ENCODE results near the gene G2E3. TPM values are rescaled to one million over a fixed set of nuclear protein-coding genes. Genes with fewer than 3 reads are reported as not detected.
A peak's percentile ranks its signal among the peaks of the same experiment; 100 is the strongest.

The G2E3 gene
- total RNA-seq (10 to 100 TPM; 17.3 to 19.1 TPM), polyA plus RNA-seq (18.2 TPM)

DNA sequence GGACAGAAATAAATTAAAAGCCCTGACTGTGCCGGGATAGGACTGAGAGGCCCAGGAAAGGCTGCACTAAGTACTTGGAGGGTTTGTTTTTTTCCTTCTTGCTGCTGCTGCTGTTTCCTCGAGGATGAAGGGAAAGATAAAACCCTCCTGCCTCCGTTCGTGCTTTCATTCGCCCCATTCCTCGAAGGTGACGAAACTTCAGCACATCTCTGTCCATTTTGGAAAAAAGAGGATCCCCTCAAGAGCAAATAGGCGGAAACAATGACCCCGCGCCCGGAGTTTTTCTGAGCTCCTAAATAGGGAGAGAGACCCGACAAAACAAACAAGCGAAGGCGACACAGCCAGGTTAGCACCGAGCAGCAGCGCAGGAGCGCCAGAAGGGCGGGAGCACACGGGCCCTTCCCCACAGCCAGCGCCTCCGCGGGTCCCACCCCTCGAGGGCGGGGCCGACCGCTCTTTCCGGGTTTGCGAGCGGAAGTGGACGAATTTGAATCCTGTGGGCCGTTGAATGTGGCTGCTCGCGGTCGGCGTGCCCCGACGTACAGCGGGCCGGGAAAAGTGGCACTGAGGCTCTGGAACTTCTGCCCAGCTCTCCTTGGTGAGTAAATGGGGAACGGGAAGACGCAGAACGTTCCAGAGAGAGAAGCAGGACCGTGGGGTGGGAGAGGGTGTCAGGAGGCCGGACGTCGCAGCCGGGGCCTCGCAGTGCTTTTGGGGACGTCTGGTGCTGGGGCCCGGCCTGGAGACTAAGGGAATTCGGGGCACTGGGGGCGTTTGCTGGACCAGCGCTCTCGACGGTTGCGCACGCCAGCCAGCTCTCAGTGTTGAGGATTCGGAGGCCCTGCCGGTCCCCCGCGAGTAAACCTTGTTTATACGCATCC, at the start of gene G2E3:
Gene G2E3 (plus strand): TSS at position 484 of the 881 bp plus-strand sequence. CDS start 21,922 bp downstream, outside the sequence.
- peaks cover 18% of the 10 kb centered on the region for H3K4me1 ChIP-seq (ENCODE audit: insufficient read depth, low read length)
- CTCF ChIA-PET = no interaction called here
- peaks cover 0 to 20% (median 8%) of the 10 kb centered on the region in 3 donors for H3K36me3 Mint-ChIP-seq
- no peaks in the 10 kb centered on the region for H3K9me3 ChIP-seq (ENCODE audit: low read length)
- no peaks in the 10 kb centered on the region for H3K27me3 ChIP-seq (ENCODE audit: insufficient read depth, low read length, poor library complexity, severe bottlenecking)
- H3K4me3 Mint-ChIP-seq = peak within 1 kb of the TSS; percentile 96 to 100 (median 100)
- H3K4me3 ChIP-seq (ENCODE audit: low read length) = peak within 1 kb of the TSS; percentile 90
- peaks cover 31 to 43% (median 40%) of the 10 kb centered on the region in 3 donors for H3K4me1 Mint-ChIP-seq
- H3K36me3 ChIP-seq (ENCODE audit: insufficient read depth, low read length) = no peaks in the 10 kb centered on the region
- peak; percentile 77 to 90 (median 83) for DNase-seq
- POLR2A ChIA-PET = interaction anchor here (0.5 to 1.5 kb wide), 3 partner anchors 63 to 1003 kb away, joined by 3 to 5 read pairs (median 3); partner anchors contain the start of genes SCFD1 and STRN3
- no peaks in the 10 kb centered on the region for H3K9me3 Mint-ChIP-seq
- no peaks in the 10 kb centered on the region for H3K27me3 Mint-ChIP-seq
- peak within 1 kb of the TSS; percentile 84 for H3K27ac ChIP-seq (ENCODE audit: low read depth, low read length)
- H3K27ac Mint-ChIP-seq = peak within 1 kb of the TSS; percentile 94 to 99 (median 99)

DNA sequence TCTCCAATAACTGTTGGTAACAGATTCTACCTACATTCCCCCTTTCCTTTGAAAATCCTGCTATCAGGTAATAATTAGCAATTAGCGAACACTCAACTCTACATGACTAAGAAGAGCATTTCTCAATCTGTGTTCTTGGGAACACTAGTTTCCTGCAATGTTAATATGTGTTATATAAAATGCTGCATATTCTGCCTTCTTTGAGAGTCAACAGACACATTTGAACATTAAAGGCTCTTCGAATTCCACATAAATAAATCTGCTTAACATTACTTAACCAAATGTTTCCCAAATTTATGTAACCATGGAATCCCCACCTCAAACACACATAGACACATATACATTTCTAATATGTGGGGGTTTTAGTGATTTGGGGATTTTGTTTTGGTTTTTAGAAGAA, 41.2 kb upstream of the G2E3 start:
- no peak overlapping the region for H3K27ac Mint-ChIP-seq

DNA sequence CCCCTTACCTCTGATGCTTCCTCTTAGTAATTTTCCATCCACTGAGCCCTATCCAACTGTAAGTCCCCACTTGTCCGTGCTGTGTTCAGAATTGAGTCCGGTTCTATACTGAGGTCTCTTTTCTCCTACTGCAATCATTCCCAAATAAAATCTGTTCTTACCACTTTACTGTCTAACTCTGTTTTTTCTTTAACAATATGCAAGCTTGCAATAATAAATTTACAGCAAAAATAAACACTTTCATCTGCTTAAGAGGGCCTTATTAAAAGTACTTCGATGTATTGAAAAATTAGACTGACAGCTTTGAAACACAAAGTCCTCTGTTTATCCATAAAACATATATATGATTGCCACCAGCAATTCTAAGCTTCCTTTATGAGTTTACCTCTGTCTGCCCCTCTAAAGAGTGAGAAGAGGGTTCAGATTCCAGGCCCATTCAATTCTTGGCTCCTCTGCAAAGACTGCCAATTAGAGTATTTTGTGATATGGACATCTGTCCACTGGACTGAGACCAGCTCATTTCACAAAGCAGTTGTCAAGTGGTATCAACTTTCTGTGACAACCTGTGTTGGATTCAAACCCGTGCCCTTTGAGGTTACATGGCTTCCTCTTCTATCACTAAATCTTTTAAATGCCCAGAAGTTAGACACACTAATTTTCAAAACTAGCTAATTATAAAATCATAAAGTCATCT, 39.9 kb upstream of the G2E3 start:
- CTCF ChIA-PET = interaction anchor here (1.0 kb wide), 1 partner anchor 10 kb away, joined by 3 read pairs; no protein-coding TSS in a partner anchor
- peaks cover 12 to 15% (median 12%) of the 10 kb centered on the region in 3 donors for H3K4me1 Mint-ChIP-seq

More for the DNA sequence above, 41.2 kb upstream of the G2E3 start:
- no peaks in the 10 kb centered on the region for H3K36me3 Mint-ChIP-seq
- DNase-seq = no peak
- Histone ChIP-seq H3K4me1 (ENCODE audit: insufficient read depth, low read length) (peaks cover 6% of the 10 kb centered on the region), H3K27me3 (ENCODE audit: insufficient read depth, low read length, poor library complexity, severe bottlenecking) (no peaks in the 10 kb centered on the region), H3K4me3 (ENCODE audit: low read length) (no peak overlapping the region), H3K27ac (ENCODE audit: low read depth, low read length) (no peak overlapping the region), H3K9me3 (ENCODE audit: low read length) (no peaks in the 10 kb centered on the region), H3K36me3 (ENCODE audit: insufficient read depth, low read length) (no peaks in the 10 kb centered on the region)
- no peak overlapping the region for H3K4me3 Mint-ChIP-seq
- peaks cover 12 to 15% (median 12%) of the 10 kb centered on the region in 3 donors for H3K4me1 Mint-ChIP-seq
- H3K9me3 Mint-ChIP-seq = no peaks in the 10 kb centered on the region
- H3K27me3 Mint-ChIP-seq = peaks cover 4 to 14% of the 10 kb centered on the region in 2 donors
- ChIA-PET CTCF (no interaction called here), POLR2A (no interaction called here)

DNA sequence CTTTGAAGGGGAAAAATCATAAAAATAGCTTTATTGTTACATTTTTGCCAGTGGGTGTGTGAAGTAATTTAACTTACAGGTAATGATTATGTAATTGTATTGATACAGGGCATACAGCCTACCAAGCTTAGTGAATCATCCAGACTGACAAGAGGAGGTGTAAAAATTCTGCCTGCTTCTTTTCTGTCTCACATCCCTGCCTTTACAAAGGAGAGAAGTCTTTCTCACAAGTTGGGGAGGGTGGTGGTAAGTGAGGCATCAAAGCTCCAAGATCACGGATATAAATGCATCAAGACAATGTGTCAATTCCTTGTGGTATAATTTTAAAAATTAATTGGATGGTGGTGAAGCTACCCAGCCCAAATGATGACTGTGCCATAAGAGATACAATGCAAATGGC, 39.0 kb upstream of the G2E3 start:
- ChIA-PET POLR2A (no interaction called here), CTCF (interaction anchor here (1.0 kb wide), 1 partner anchor 9 kb away, joined by 3 read pairs; no protein-coding TSS in a partner anchor)
- Mint-ChIP-seq H3K27me3 (peaks cover 0 to 8% of the 10 kb centered on the region in 2 donors), H3K4me1 (peaks cover 12 to 15% (median 12%) of the 10 kb centered on the region in 3 donors), H3K27ac (peak overlapping the region in 1 of 8 donors; percentile 4), H3K4me3 (no peak overlapping the region), H3K36me3 (no peaks in the 10 kb centered on the region), H3K9me3 (no peaks in the 10 kb centered on the region)
- H3K27me3 ChIP-seq (ENCODE audit: insufficient read depth, low read length, poor library complexity, severe bottlenecking) = no peaks in the 10 kb centered on the region
- H3K9me3 ChIP-seq (ENCODE audit: low read length) = no peaks in the 10 kb centered on the region
- no peak for DNase-seq
- H3K4me3 ChIP-seq (ENCODE audit: low read length) = no peak overlapping the region
- peaks cover 6% of the 10 kb centered on the region for H3K4me1 ChIP-seq (ENCODE audit: insufficient read depth, low read length)
- H3K27ac ChIP-seq (ENCODE audit: low read depth, low read length) = no peak overlapping the region
- no peaks in the 10 kb centered on the region for H3K36me3 ChIP-seq (ENCODE audit: insufficient read depth, low read length)

More for the DNA sequence above, 39.9 kb upstream of the G2E3 start:
- H3K27ac ChIP-seq (ENCODE audit: low read depth, low read length) = no peak overlapping the region
- no peak for DNase-seq
- no peaks in the 10 kb centered on the region for H3K9me3 ChIP-seq (ENCODE audit: low read length)
- peaks cover 6% of the 10 kb centered on the region for H3K4me1 ChIP-seq (ENCODE audit: insufficient read depth, low read length)
- Mint-ChIP-seq H3K9me3 (no peaks in the 10 kb centered on the region), H3K27ac (peak overlapping the region in 1 of 8 donors; percentile 47), H3K36me3 (no peaks in the 10 kb centered on the region), H3K4me3 (no peak overlapping the region), H3K27me3 (peaks cover 3 to 10% of the 10 kb centered on the region in 2 donors)
- H3K36me3 ChIP-seq (ENCODE audit: insufficient read depth, low read length) = no peaks in the 10 kb centered on the region
- H3K27me3 ChIP-seq (ENCODE audit: insufficient read depth, low read length, poor library complexity, severe bottlenecking) = no peaks in the 10 kb centered on the region
- POLR2A ChIA-PET = no interaction called here
- H3K4me3 ChIP-seq (ENCODE audit: low read length) = no peak overlapping the region

DNA sequence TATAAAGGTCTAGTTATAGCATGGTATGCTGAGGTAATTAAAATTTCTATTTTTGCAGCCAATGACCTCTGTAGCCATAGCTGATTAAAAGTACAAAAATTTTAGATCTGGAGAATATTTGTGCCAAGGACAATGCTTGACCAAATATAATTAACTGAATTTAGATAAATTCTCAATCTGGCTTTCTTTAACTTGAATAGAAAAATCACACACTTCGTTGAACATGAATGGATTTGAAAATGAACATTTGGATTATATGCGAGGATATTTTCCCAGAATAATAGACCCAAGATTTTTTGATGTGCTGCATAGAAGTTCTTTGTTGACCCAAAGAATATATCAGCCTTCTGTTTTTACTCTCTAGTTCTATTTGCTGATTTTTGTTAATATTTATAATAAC, 38.4 kb upstream of the G2E3 start:
- ChIA-PET CTCF (no interaction called here), POLR2A (interaction anchor here (0.8 kb wide), 1 partner anchor 101 kb away, joined by 3 read pairs; no protein-coding TSS in a partner anchor)
- Histone ChIP-seq H3K4me1 (ENCODE audit: insufficient read depth, low read length) (peaks cover 6% of the 10 kb centered on the region), H3K27ac (ENCODE audit: low read depth, low read length) (no peak overlapping the region), H3K36me3 (ENCODE audit: insufficient read depth, low read length) (no peaks in the 10 kb centered on the region), H3K4me3 (ENCODE audit: low read length) (no peak overlapping the region), H3K27me3 (ENCODE audit: insufficient read depth, low read length, poor library complexity, severe bottlenecking) (no peaks in the 10 kb centered on the region), H3K9me3 (ENCODE audit: low read length) (no peaks in the 10 kb centered on the region)
- Mint-ChIP-seq H3K4me3 (no peak overlapping the region), H3K4me1 (peaks cover 12 to 15% (median 12%) of the 10 kb centered on the region in 3 donors), H3K9me3 (no peaks in the 10 kb centered on the region), H3K36me3 (no peaks in the 10 kb centered on the region), H3K27me3 (peaks cover 0 to 8% of the 10 kb centered on the region in 2 donors), H3K27ac (no peak overlapping the region)
- DNase-seq = no peak

- H3K27me3 Mint-ChIP-seq = no peaks in the 10 kb centered on the region
Measured at GRCh38 chr14:30521899-30522736, 36.8 kb upstream of the G2E3 start.

DNA sequence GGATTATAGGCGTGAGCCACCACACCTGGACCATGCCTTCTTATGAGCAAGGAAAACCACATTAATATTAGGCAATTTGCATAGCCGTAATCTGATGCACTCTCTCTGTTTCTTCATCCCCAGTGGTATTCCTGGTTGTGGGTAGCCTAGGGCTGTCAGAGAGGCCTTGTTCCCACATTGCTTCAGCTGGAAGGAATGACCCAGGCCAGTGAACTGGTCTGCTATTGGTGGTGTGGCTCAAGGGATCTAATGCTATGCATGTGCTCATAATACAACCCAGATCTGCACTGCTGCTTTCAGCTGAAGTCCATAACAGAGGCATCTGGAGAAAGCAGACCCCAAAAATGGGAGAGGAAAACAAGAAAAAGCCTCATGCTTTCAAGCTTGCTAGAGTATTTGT, 33.1 kb upstream of the G2E3 start:
- Histone ChIP-seq H3K27ac (ENCODE audit: low read depth, low read length) (no peak overlapping the region), H3K27me3 (ENCODE audit: insufficient read depth, low read length, poor library complexity, severe bottlenecking) (no peaks in the 10 kb centered on the region), H3K4me3 (ENCODE audit: low read length) (no peak overlapping the region), H3K4me1 (ENCODE audit: insufficient read depth, low read length) (peaks cover 6% of the 10 kb centered on the region), H3K36me3 (ENCODE audit: insufficient read depth, low read length) (no peaks in the 10 kb centered on the region), H3K9me3 (ENCODE audit: low read length) (no peaks in the 10 kb centered on the region)
- peaks cover 12 to 15% (median 12%) of the 10 kb centered on the region in 3 donors for H3K4me1 Mint-ChIP-seq
- DNase-seq = no peak
- no peak overlapping the region for H3K27ac Mint-ChIP-seq
- no peak overlapping the region for H3K4me3 Mint-ChIP-seq
- no peaks in the 10 kb centered on the region for H3K27me3 Mint-ChIP-seq
- CTCF ChIA-PET = no interaction called here
- H3K9me3 Mint-ChIP-seq = no peaks in the 10 kb centered on the region
- no peaks in the 10 kb centered on the region for H3K36me3 Mint-ChIP-seq
- POLR2A ChIA-PET = no interaction called here

More at GRCh38 chr14:30521899-30522736, 36.8 kb upstream of the G2E3 start:
- Histone ChIP-seq H3K27me3 (ENCODE audit: insufficient read depth, low read length, poor library complexity, severe bottlenecking) (no peaks in the 10 kb centered on the region), H3K36me3 (ENCODE audit: insufficient read depth, low read length) (no peaks in the 10 kb centered on the region), H3K27ac (ENCODE audit: low read depth, low read length) (no peak overlapping the region), H3K4me1 (ENCODE audit: insufficient read depth, low read length) (peaks cover 6% of the 10 kb centered on the region), H3K4me3 (ENCODE audit: low read length) (no peak overlapping the region), H3K9me3 (ENCODE audit: low read length) (no peaks in the 10 kb centered on the region)
- DNase-seq = peak in 2 of 5 donors; percentile 6 to 25
- Mint-ChIP-seq H3K36me3 (no peaks in the 10 kb centered on the region), H3K4me3 (peak overlapping the region in 4 of 7 donors; percentile 1 to 37 (median 4)), H3K27ac (peak overlapping the region in 4 of 8 donors; percentile 2 to 64 (median 32)), H3K9me3 (no peaks in the 10 kb centered on the region), H3K4me1 (peaks cover 12 to 15% (median 12%) of the 10 kb centered on the region in 3 donors)
- CTCF ChIA-PET = interaction anchor here (0.8 to 1.2 kb wide), 2 partner anchors 10 to 149 kb away, joined by 3 read pairs; no protein-coding TSS in a partner anchor
- POLR2A ChIA-PET = no interaction called here
